Esophagus muscularis mucosa (tissue), 4 donors: ENCODE data around the gene SLC17A8.

Experiments used
- EP300 ChIP-seq: sonication (generic); formaldehyde crosslinking; IDR thresholded peaks from one replicate; pipeline ENCODE4 v1.6.1; 2017; ENCODE audit warnings: antibody characterized with exemption
- POLR2A ChIP-seq: fragments of 450-650 bp; IDR thresholded peaks from one replicate; pipeline ENCODE4 v1.6.1; 2017; ENCODE audit warnings: antibody characterized with exemption, moderate library complexity, mild to moderate bottlenecking, low read depth
- POLR2AphosphoS5 ChIP-seq, 2 donors: sonication (generic); formaldehyde crosslinking; IDR thresholded peaks; one replicate each; pipeline ENCODE4 v1.6.1; 2017; ENCODE audit warnings: antibody characterized with exemption in 2 of 2
- TF ChIP-seq, protein P1 (sequence below), 3 experiments: fragments of 200-600 bp in 2 of 3; fragments of 450-650 bp in 1 of 3; sonication (generic) in 2 of 3; IDR thresholded peaks; one replicate each; pipeline ENCODE4 v1.5.1; 2017 to 2019; ENCODE audit warnings: antibody characterized with exemption in 3 of 3, mild to moderate bottlenecking in 2 of 3, moderate library complexity in 1 of 3

DNA sequence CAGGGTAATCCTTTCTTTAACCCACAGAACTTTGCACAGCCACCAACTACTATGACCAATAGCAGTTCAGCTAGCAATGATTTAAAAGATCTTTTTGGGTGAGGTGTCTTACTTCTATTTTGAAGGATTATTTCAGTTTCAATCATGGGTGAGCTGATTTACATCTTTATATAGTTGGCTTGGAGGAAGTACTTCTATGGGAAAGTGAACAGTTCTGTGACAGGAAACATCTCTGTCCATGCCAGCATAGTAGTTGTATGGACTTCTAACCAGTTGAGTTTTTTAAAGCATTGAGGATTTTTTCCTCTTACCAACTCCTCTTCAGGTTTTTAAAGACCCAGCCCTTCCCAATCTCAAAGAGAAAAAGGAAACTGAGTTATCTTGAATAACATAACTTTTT is 17.8 kb upstream of the SLC17A8 start:
- TF ChIP-seq, protein P1, sequence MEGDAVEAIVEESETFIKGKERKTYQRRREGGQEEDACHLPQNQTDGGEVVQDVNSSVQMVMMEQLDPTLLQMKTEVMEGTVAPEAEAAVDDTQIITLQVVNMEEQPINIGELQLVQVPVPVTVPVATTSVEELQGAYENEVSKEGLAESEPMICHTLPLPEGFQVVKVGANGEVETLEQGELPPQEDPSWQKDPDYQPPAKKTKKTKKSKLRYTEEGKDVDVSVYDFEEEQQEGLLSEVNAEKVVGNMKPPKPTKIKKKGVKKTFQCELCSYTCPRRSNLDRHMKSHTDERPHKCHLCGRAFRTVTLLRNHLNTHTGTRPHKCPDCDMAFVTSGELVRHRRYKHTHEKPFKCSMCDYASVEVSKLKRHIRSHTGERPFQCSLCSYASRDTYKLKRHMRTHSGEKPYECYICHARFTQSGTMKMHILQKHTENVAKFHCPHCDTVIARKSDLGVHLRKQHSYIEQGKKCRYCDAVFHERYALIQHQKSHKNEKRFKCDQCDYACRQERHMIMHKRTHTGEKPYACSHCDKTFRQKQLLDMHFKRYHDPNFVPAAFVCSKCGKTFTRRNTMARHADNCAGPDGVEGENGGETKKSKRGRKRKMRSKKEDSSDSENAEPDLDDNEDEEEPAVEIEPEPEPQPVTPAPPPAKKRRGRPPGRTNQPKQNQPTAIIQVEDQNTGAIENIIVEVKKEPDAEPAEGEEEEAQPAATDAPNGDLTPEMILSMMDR (IDR thresholded peaks at IDR 0.05) = no peak
- TF ChIP-seq POLR2A (no peak), EP300 (no peak), POLR2AphosphoS5 (IDR thresholded peaks at IDR 0.05) (no peak)
